NT2/D1 (cell line): ENCODE measurements around the gene ZEB1.

Experiments used
- SUZ12 ChIP-seq: IDR thresholded peaks from 2 replicates; pipeline ENCODE4 v1.6.1; 2011; ENCODE audit not compliant: insufficient read length, insufficient read depth; ENCODE audit errors: extremely low read depth
- YY1 ChIP-seq: IDR thresholded peaks from 2 replicates; pipeline ENCODE4 v1.6.1; 2011; ENCODE audit not compliant: insufficient read length, insufficient read depth
- ZNF274 ChIP-seq: IDR thresholded peaks from 2 replicates; pipeline ENCODE4 v1.6.1; 2011; ENCODE audit warnings: mild to moderate bottlenecking, low read depth, low read length

- TF ChIP-seq YY1 (no peak), SUZ12 (no peak), ZNF274 (no peak)
These were observed 80.2 kb downstream of the ZEB1 start for GRCh38 chr10:31399171-31399570.
